ENCODE results near the gene NHLRC4. TPM values are rescaled to one million over a fixed set of nuclear protein-coding genes. Genes with fewer than 3 reads are reported as not detected.

NHLRC4 gene
- total RNA-seq, 4 donors from 2014 or later, result 0.09 to 0.95 (median 0.59) TPM; not detected in 1

GRCh38 chr16:548586-548985 lies 18.2 kb upstream of the NHLRC4 start:
- Histone ChIP-seq H3K36me3 (peaks cover 15 to 94% (median 22%) of the 10 kb centered on the region in 3 donors), H3K27me3 (no peaks in the 10 kb centered on the region), H3K4me3 (no peak overlapping the region), H3K9me3 (no peaks in the 10 kb centered on the region), H3K27ac (no peak overlapping the region), H3K4me1 (peaks cover 0 to 19% (median 0%) of the 10 kb centered on the region in 3 donors)
- WGBS, 2 donors, result 100% methylated on average over 2 of the region's 21 CpGs; no CpG with 5 or more reads in 1 of the 2 donors
- no peak for TF ChIP-seq POLR2A (IDR thresholded peaks at IDR 0.05)
- no peak for TF ChIP-seq CTCF (IDR thresholded peaks at IDR 0.05)
- intact Hi-C loops (cut with DNase I), result no loop called here
- no peak for DNase-seq

DNA sequence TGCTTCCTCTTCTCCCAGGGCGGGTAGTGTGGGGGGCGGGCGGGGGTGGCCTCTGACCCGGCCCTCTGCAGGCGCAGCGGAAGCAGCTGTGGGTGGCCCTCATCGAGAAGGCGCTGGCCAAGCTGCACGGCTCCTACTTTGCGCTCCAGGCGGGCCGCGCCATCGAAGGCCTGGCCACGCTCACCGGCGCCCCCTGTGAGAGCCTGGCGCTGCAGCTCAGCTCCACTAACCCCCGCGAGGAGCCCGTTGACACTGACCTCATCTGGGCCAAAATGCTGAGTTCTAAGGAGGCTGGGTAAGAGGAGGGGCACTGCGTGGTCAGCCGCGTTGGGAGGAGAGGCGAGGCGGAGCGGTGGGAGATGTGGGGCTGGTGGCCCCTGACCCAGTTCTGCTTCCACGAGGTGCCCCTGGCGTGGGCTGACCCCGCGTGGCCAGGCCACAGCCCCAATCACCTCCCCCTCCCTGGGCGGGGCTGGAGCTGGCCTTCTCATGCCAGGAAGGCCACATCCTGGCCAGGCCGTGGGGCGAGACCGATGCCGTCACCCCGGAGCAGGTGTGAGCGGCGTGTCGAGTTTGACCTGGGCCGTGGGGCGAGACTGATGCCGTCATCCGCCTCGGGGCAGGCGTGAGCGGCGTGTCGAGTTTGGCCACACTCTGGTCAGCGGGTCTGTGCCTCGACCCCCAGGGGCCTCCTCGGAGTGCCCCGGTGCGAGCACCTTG lies 17.1 kb upstream of the NHLRC4 start:
- TF ChIP-seq POLR2A (IDR thresholded peaks at IDR 0.05), result no peak
- TF ChIP-seq CTCF (IDR thresholded peaks at IDR 0.05), result no peak
- Histone ChIP-seq H3K4me3 (no peak overlapping the region), H3K4me1 (peaks cover 0 to 27% (median 2%) of the 10 kb centered on the region in 3 donors), H3K36me3 (peaks cover 15 to 92% (median 22%) of the 10 kb centered on the region in 3 donors), H3K27ac (no peak overlapping the region), H3K9me3 (no peaks in the 10 kb centered on the region), H3K27me3 (no peaks in the 10 kb centered on the region)
- DNase-seq, result no peak
- 91 to 92% methylated on average over 8 to 13 of the region's 54 CpGs for WGBS, 2 donors
- intact Hi-C loops (cut with DNase I), result no loop called here

DNA sequence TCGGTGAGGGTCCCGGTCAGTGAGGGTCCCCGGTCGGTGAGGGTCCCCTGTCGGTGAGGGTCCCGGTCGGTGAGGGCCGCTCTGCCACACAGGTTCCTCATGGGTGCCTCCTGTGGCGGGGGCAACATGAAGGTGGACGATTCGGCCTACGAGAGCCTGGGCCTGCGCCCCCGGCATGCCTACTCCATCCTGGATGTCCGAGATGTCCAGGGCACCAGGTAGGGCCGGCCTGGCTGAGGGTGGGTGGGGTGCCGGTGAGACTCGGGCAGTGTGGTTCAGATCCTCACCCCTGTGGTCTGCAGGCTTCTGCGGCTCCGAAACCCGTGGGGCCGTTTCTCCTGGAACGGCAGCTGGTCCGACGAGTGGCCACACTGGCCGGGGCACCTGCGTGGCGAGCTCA lies 15.6 kb upstream of the NHLRC4 start:
- WGBS, 2 donors, result 100% methylated on average over 1 of the region's 28 CpGs; no CpG with 5 or more reads in 1 of the 2 donors
- no peak for TF ChIP-seq CTCF (IDR thresholded peaks at IDR 0.05)
- H3K4me1 ChIP-seq, result peaks cover 3 to 37% (median 4%) of the 10 kb centered on the region in 3 donors
- no peaks in the 10 kb centered on the region for H3K9me3 ChIP-seq
- intact Hi-C loops (cut with DNase I), result no loop called here
- no peak overlapping the region for H3K4me3 ChIP-seq
- peaks cover 15 to 79% (median 22%) of the 10 kb centered on the region in 3 donors for H3K36me3 ChIP-seq
- H3K27me3 ChIP-seq, result no peaks in the 10 kb centered on the region
- DNase-seq, result no peak
- no peak overlapping the region for H3K27ac ChIP-seq

DNA sequence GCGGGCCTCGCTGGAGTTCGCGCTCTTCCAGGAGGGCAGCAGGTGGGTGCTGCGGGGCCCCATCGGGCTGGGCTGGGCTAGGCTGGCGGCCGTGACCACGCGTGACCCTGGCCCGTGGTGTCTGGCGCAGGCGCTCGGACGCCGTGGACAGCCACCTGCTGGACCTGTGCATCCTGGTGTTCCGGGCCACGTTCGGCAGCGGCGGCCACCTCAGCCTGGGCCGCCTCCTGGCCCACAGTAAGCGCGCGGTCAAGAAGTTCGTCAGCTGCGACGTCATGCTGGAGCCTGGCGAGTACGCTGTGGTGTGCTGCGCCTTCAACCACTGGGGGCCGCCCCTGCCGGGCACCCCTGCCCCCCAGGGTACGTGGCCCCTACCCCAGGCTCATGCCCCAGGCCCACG lies 14.6 kb upstream of the NHLRC4 start:
- peaks cover 3 to 28% (median 4%) of the 10 kb centered on the region in 3 donors for H3K4me1 ChIP-seq
- H3K4me3 ChIP-seq, result no peak overlapping the region
- peaks cover 15 to 69% (median 22%) of the 10 kb centered on the region in 3 donors for H3K36me3 ChIP-seq
- peaks cover 0 to 2% (median 0%) of the 10 kb centered on the region in 4 donors for H3K27me3 ChIP-seq
- TF ChIP-seq POLR2A (IDR thresholded peaks at IDR 0.05) (no peak), CTCF (IDR thresholded peaks at IDR 0.05) (no peak)
- no peak overlapping the region for H3K27ac ChIP-seq
- intact Hi-C loops (cut with DNase I), result no loop called here
- no peak for DNase-seq
- 70% methylated on average over 2 of the region's 35 CpGs; no CpG with 5 or more reads in 1 of the 2 donors for WGBS, 2 donors
- no peaks in the 10 kb centered on the region for H3K9me3 ChIP-seq

DNA sequence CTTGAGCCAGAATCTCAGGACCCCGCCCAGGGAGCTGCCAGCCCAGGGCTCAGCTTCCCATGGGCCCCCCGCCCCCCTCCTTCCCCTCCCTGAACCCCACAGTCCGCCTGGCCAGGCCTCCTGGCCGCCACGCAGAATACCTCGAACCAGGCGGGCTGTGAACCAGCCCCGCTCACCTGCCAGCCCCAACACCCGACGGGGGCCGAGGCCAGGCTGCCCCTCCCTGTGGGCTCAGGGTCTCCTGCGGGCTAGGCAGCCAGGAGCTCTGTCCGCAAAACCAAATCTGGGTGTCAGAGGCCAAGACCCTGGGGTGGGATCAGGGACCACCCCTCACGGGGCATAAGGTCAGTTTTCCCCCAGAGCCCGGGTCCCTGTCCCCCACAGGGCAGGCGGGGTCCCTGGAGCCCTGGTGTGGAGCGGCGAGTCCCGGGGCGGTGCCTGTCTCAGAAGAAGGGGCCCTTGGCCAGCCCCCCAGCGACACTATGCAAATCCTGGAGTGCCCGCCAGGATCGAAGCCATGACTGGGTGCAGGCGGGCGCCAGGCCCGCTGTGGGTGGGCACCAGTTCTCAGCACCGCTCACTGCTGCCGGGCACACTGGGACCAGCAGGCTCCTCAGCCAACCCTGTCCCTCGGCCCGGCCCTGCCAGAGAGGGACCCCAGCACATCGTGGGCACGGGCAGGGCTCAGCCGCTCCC lies 13.1 kb upstream of the NHLRC4 start:
- 78% methylated on average over 7 of the region's 33 CpGs; no CpG with 5 or more reads in 1 of the 2 donors for WGBS, 2 donors
- Histone ChIP-seq H3K36me3 (peaks cover 15 to 54% (median 22%) of the 10 kb centered on the region in 3 donors), H3K27me3 (peaks cover 0 to 18% (median 0%) of the 10 kb centered on the region in 4 donors), H3K9me3 (no peaks in the 10 kb centered on the region), H3K27ac (no peak overlapping the region), H3K4me1 (peaks cover 3 to 18% (median 4%) of the 10 kb centered on the region in 3 donors), H3K4me3 (no peak overlapping the region)
- TF ChIP-seq CTCF (IDR thresholded peaks at IDR 0.05) (no peak), POLR2A (IDR thresholded peaks at IDR 0.05) (no peak)
- intact Hi-C loops (cut with DNase I), result no loop called here
- DNase-seq, result no peak
